ENCODE results near the gene DENND4A.

DENND4A gene

DNA sequence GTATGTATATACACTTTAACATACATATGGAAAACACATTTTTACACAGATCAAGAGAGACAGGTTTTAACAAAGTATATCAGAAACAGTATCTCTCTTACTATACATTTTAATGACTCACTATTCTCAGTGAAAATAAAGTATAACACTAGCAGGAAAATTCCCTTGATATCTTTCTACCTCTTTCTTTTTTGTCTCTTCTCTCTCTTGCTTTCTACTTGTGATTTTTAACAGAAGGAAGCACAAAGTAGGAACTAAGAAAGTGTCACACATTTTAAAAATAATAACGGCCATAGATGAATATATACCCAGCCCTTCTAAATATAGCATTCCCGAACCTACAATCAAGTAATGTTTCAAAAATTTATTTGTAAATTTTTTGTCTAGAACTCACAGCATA, 4.8 kb downstream of the DENND4A start:
- CTCF ChIA-PET, result interaction anchor here (0.6 to 1.0 kb wide), 2 partner anchors 14 to 48 kb away, joined by 3 read pairs; no protein-coding TSS in a partner anchor
- POLR2A ChIA-PET, result interaction anchor here (0.7 to 0.9 kb wide), 2 partner anchors 10 to 102 kb away, joined by 3 to 4 read pairs; no protein-coding TSS in a partner anchor
- Histone ChIP-seq H3K9me3 (ENCODE audit: control insufficient read depth, insufficient read depth, low read depth, low read length) (no peaks in the 10 kb centered on the region), H3K27ac (ENCODE audit: extremely low read depth, low read depth, low read length) (no peak overlapping the region), H3K4me3 (ENCODE audit: low read depth, low read length) (no peak overlapping the region), H3K36me3 (ENCODE audit: control insufficient read depth in 2 of 2, insufficient read depth in 1 of 2, low read length in 2 of 2) (peaks cover 0 to 7% of the 10 kb centered on the region in 2 experiments; a peak in 1 of 3 replicates), H3K4me1 (ENCODE audit: control insufficient read depth, insufficient read depth, low read length) (peaks cover 24% of the 10 kb centered on the region)
- TF ChIP-seq PRDM1 (tag by site-specific recombination; IDR thresholded peaks at IDR 0.05), result peak; percentile 92
- TF ChIP-seq ZNF658 (tag by site-specific recombination; IDR thresholded peaks at IDR 0.05), result no peak
- no peak for TF ChIP-seq ZNF146 (tag by site-specific recombination; IDR thresholded peaks at IDR 0.05)

DNA sequence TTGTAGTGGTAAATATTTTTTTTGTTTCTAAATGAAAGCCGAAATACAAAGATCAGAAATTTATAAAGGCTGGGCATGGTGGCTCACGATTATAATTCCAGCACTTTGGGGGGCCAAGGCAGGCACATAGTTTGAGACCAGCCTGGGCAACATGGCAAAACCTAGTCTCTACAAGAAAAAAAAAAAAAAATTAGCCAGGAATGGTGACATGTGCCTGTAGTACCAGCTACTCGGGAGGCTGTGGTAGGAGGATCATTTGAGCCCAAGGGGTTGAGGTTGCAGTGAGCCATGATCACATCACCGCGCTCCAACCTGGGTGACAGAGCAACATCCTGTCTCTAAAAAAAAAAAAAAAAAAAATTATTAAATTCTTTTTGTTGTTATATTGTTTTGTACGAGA, 6.9 kb downstream of the DENND4A start:
- Histone ChIP-seq H3K9me3 (ENCODE audit: control insufficient read depth, insufficient read depth, low read depth, low read length) (no peaks in the 10 kb centered on the region), H3K4me3 (ENCODE audit: low read depth, low read length) (no peak overlapping the region), H3K27ac (ENCODE audit: extremely low read depth, low read depth, low read length) (no peak overlapping the region), H3K36me3 (ENCODE audit: control insufficient read depth in 2 of 2, insufficient read depth in 1 of 2, low read length in 2 of 2) (peaks cover 0 to 7% of the 10 kb centered on the region in 2 experiments; a peak in 1 of 3 replicates), H3K4me1 (ENCODE audit: control insufficient read depth, insufficient read depth, low read length) (peaks cover 30% of the 10 kb centered on the region)
- ChIA-PET CTCF (interaction anchor here (0.7 to 1.1 kb wide), 2 partner anchors 11 to 78 kb away, joined by 3 to 4 read pairs; no protein-coding TSS in a partner anchor), POLR2A (no interaction called here)
- TF ChIP-seq SP2 (tag by site-specific recombination; IDR thresholded peaks at IDR 0.05), result no peak
- TF ChIP-seq, protein P1, sequence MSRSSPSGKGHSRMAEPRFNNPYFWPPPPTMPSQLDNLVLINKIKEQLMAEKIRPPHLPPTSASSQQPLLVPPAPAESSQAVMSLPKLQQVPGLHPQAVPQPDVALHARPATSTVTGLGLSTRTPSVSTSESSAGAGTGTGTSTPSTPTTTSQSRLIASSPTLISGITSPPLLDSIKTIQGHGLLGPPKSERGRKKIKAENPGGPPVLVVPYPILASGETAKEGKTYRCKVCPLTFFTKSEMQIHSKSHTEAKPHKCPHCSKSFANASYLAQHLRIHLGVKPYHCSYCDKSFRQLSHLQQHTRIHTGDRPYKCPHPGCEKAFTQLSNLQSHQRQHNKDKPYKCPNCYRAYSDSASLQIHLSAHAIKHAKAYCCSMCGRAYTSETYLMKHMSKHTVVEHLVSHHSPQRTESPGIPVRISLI (tag by site-specific recombination; IDR thresholded peaks at IDR 0.05), result 0 out of 2 replicates have a peak, but pooled peaks have one; percentile 69

DNA sequence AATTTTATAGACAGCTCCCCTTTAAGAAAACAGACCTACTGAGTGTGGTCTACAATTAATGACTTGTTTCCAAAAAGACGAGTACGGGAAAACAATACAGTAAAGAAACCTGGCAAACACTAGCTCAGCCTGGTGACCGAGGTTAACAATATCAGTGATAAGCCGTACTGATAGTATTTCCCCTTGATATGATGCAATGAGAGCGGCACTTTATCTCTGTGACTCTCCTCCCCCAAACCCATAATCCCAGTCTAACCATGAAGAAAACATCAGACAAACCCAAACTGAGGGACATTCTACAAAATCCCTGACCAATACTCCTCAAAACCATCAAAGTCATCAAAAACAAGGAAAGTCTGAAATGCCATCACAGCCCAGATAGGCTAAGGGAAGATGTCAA, 8.2 kb downstream of the DENND4A start:
- Histone ChIP-seq H3K27ac (ENCODE audit: extremely low read depth, low read depth, low read length) (no peak overlapping the region), H3K9me3 (ENCODE audit: control insufficient read depth, insufficient read depth, low read depth, low read length) (no peaks in the 10 kb centered on the region), H3K36me3 (ENCODE audit: control insufficient read depth in 2 of 2, insufficient read depth in 1 of 2, low read length in 2 of 2) (peaks cover 0 to 7% of the 10 kb centered on the region in 2 experiments; a peak in 1 of 3 replicates), H3K4me1 (ENCODE audit: control insufficient read depth, insufficient read depth, low read length) (peaks cover 24% of the 10 kb centered on the region), H3K4me3 (ENCODE audit: low read depth, low read length) (no peak overlapping the region)
- POLR2A ChIA-PET, result no interaction called here
- CTCF ChIA-PET, result no interaction called here
- TF ChIP-seq, protein P2, sequence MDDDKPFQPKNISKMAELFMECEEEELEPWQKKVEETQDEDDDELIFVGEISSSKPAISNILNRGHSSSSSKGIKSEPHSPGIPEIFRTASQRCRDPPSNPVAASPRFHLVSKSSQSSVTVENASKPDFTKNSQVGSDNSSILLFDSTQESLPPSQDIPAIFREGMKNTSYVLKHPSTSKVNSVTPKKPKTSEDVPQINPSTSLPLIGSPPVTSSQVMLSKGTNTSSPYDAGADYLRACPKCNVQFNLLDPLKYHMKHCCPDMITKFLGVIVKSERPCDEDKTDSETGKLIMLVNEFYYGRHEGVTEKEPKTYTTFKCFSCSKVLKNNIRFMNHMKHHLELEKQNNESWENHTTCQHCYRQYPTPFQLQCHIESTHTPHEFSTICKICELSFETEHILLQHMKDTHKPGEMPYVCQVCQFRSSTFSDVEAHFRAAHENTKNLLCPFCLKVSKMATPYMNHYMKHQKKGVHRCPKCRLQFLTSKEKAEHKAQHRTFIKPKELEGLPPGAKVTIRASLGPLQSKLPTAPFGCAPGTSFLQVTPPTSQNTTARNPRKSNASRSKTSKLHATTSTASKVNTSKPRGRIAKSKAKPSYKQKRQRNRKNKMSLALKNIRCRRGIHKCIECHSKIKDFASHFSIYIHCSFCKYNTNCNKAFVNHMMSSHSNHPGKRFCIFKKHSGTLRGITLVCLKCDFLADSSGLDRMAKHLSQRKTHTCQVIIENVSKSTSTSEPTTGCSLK (tag by site-specific recombination; IDR thresholded peaks at IDR 0.05), result no peak
- TF ChIP-seq ZBTB20 (tag by site-specific recombination; IDR thresholded peaks at IDR 0.05) (no peak), ZNF621 (tag by site-specific recombination; IDR thresholded peaks at IDR 0.05) (no peak), SP7 (tag by site-specific recombination; IDR thresholded peaks at IDR 0.05) (0 out of 2 replicates have a peak, but pooled peaks have one; percentile 26), ZNF776 (tag by site-specific recombination; IDR thresholded peaks at IDR 0.05; ENCODE audit: borderline replicate concordance) (no peak), ZNF544 (tag by site-specific recombination; IDR thresholded peaks at IDR 0.05) (no peak), ZBTB21 (tag by site-specific recombination; IDR thresholded peaks at IDR 0.05) (no peak), ZNF610 (tag by site-specific recombination; IDR thresholded peaks at IDR 0.05; ENCODE audit: borderline replicate concordance) (peak; percentile 79; the same call in 1 of the 2 replicates), ZNF132 (tag by site-specific recombination; IDR thresholded peaks at IDR 0.05; ENCODE audit: borderline replicate concordance) (no peak), ZBTB48 (tag by site-specific recombination; IDR thresholded peaks at IDR 0.05) (peak; percentile 48; the same call in 1 of the 2 replicates), ZNF600 (tag by site-specific recombination; IDR thresholded peaks at IDR 0.05) (0 out of 2 replicates have a peak, but pooled peaks have one; percentile 22), ZNF354C (tag by site-specific recombination; IDR thresholded peaks at IDR 0.05; ENCODE audit: borderline replicate concordance, low read depth) (no peak), ZFP69B (tag by site-specific recombination; IDR thresholded peaks at IDR 0.05) (no peak), ZNF426 (tag by site-specific recombination; IDR thresholded peaks at IDR 0.05) (no peak), ZNF248 (tag by site-specific recombination; IDR thresholded peaks at IDR 0.05) (no peak), KLF7 (tag by site-specific recombination; IDR thresholded peaks at IDR 0.05; ENCODE audit: borderline replicate concordance) (no peak)
- TF ChIP-seq, protein P3, sequence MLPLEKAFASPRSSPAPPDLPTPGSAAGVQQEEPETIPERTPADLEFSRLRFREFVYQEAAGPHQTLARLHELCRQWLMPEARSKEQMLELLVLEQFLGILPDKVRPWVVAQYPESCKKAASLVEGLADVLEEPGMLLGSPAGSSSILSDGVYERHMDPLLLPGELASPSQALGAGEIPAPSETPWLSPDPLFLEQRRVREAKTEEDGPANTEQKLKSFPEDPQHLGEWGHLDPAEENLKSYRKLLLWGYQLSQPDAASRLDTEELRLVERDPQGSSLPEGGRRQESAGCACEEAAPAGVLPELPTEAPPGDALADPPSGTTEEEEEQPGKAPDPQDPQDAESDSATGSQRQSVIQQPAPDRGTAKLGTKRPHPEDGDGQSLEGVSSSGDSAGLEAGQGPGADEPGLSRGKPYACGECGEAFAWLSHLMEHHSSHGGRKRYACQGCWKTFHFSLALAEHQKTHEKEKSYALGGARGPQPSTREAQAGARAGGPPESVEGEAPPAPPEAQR (tag by site-specific recombination; IDR thresholded peaks at IDR 0.05), result no peak
- TF ChIP-seq, protein P4, sequence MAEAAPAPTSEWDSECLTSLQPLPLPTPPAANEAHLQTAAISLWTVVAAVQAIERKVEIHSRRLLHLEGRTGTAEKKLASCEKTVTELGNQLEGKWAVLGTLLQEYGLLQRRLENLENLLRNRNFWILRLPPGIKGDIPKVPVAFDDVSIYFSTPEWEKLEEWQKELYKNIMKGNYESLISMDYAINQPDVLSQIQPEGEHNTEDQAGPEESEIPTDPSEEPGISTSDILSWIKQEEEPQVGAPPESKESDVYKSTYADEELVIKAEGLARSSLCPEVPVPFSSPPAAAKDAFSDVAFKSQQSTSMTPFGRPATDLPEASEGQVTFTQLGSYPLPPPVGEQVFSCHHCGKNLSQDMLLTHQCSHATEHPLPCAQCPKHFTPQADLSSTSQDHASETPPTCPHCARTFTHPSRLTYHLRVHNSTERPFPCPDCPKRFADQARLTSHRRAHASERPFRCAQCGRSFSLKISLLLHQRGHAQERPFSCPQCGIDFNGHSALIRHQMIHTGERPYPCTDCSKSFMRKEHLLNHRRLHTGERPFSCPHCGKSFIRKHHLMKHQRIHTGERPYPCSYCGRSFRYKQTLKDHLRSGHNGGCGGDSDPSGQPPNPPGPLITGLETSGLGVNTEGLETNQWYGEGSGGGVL (tag by site-specific recombination; IDR thresholded peaks at IDR 0.05), result peak; percentile 38
- TF ChIP-seq, protein P5, sequence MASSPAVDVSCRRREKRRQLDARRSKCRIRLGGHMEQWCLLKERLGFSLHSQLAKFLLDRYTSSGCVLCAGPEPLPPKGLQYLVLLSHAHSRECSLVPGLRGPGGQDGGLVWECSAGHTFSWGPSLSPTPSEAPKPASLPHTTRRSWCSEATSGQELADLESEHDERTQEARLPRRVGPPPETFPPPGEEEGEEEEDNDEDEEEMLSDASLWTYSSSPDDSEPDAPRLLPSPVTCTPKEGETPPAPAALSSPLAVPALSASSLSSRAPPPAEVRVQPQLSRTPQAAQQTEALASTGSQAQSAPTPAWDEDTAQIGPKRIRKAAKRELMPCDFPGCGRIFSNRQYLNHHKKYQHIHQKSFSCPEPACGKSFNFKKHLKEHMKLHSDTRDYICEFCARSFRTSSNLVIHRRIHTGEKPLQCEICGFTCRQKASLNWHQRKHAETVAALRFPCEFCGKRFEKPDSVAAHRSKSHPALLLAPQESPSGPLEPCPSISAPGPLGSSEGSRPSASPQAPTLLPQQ (tag by site-specific recombination; IDR thresholded peaks at IDR 0.05), result 0 out of 2 replicates have a peak, but pooled peaks have one; percentile 47

Data from HEK293 (cell line).